ENCODE results near the gene EIF3L. TPM values are rescaled to one million over a fixed set of nuclear protein-coding genes. Genes with fewer than 3 reads are reported as not detected.

Gene EIF3L
- polyA plus RNA-seq, 3 donors = 209 to 503 (median 246) TPM

GRCh38 chr22:37820350-37820749 lies 28.9 kb upstream of the EIF3L start:
- no peak overlapping the region for H3K9ac ChIP-seq (ENCODE audit: insufficient read depth, low read length, poor library complexity, severe bottlenecking)
- H3K36me3 ChIP-seq (replicated peaks in 1 of 2; ENCODE audit: control insufficient read depth in 1 of 2, insufficient read depth in 2 of 2, low read length in 2 of 2) = no peaks in the 10 kb centered on the region
- H2AFZ ChIP-seq (ENCODE audit: insufficient read depth, low read depth, low read length, poor library complexity, severe bottlenecking) = no peak overlapping the region
- Mint-ChIP-seq H3K4me1 (peaks cover 23% of the 10 kb centered on the region), H3K36me3 (no peaks in the 10 kb centered on the region), H3K27me3 (ENCODE audit: low read depth in 3 of 3) (peaks cover 41 to 54% (median 41%) of the 10 kb centered on the region in 3 donors), H3K9me3 (peaks cover 0 to 7% (median 0%) of the 10 kb centered on the region in 7 donors), H3K4me3 (peak overlapping the region in 1 of 2 donors; percentile 74), H3K27ac (no peak overlapping the region)
- H3K4me3 ChIP-seq (replicated peaks in 1 of 3; ENCODE audit: low read depth in 2 of 3, low read length in 3 of 3) = no peak overlapping the region
- H3K4me1 ChIP-seq (ENCODE audit: control insufficient read depth in 1 of 2, insufficient read depth in 2 of 2, low read length in 2 of 2) = peaks cover 19 to 34% of the 10 kb centered on the region in 2 donors
- intact Hi-C loops (cut with micrococcal nuclease) = no loop called here
- H4K20me1 ChIP-seq (ENCODE audit: insufficient read depth, low read length) = no peaks in the 10 kb centered on the region
- no peak overlapping the region for H3K27ac ChIP-seq (ENCODE audit: low read depth in 1 of 2, low read length in 2 of 2)
- DNase-seq = no peak
- no peaks in the 10 kb centered on the region for H3K79me2 ChIP-seq (ENCODE audit: insufficient read depth, low read length)
- peaks cover 7 to 40% of the 10 kb centered on the region in 2 donors for H3K27me3 ChIP-seq (ENCODE audit: control insufficient read depth in 2 of 2, insufficient read depth in 2 of 2, low read length in 2 of 2)
- WGBS (ENCODE audit: insufficient coverage) = 95% methylated on average over 4 of the region's 5 CpGs
- H3K4me2 ChIP-seq (replicated peaks; ENCODE audit: extremely low read depth, low read length, poor library complexity, severe bottlenecking) = no peak overlapping the region
- no peaks in the 10 kb centered on the region for H3K9me3 ChIP-seq (replicated peaks in 1 of 2; ENCODE audit: control insufficient read depth in 1 of 2, insufficient read depth in 1 of 2, low read length in 2 of 2)
- no peak for TF ChIP-seq CTCF (IDR thresholded peaks at IDR 0.05)

- Mint-ChIP-seq H3K4me3 (peak overlapping the region in 1 of 2 donors; percentile 53), H3K9me3 (peaks cover 0 to 7% (median 0%) of the 10 kb centered on the region in 7 donors), H3K4me1 (peaks cover 23% of the 10 kb centered on the region), H3K27ac (no peak overlapping the region), H3K36me3 (no peaks in the 10 kb centered on the region), H3K27me3 (ENCODE audit: low read depth in 3 of 3) (peaks cover 40 to 59% (median 48%) of the 10 kb centered on the region in 3 donors)
- no peaks in the 10 kb centered on the region for H3K36me3 ChIP-seq (replicated peaks in 1 of 2; ENCODE audit: control insufficient read depth in 1 of 2, insufficient read depth in 2 of 2, low read length in 2 of 2)
- no peak overlapping the region for H3K27ac ChIP-seq (ENCODE audit: low read depth in 1 of 2, low read length in 2 of 2)
- H2AFZ ChIP-seq (ENCODE audit: insufficient read depth, low read depth, low read length, poor library complexity, severe bottlenecking) = no peak overlapping the region
- intact Hi-C loops (cut with micrococcal nuclease) = no loop called here
- WGBS (ENCODE audit: insufficient coverage) = 59% methylated on average over 5 of the region's 8 CpGs
- H3K79me2 ChIP-seq (ENCODE audit: insufficient read depth, low read length) = no peaks in the 10 kb centered on the region
- no peak for TF ChIP-seq CTCF (IDR thresholded peaks at IDR 0.05)
- H4K20me1 ChIP-seq (ENCODE audit: insufficient read depth, low read length) = no peaks in the 10 kb centered on the region
- H3K27me3 ChIP-seq (ENCODE audit: control insufficient read depth in 2 of 2, insufficient read depth in 2 of 2, low read length in 2 of 2) = peaks cover 7 to 40% of the 10 kb centered on the region in 2 donors
- H3K9ac ChIP-seq (ENCODE audit: insufficient read depth, low read length, poor library complexity, severe bottlenecking) = no peak overlapping the region
- no peak for DNase-seq
- peaks cover 19 to 37% of the 10 kb centered on the region in 2 donors for H3K4me1 ChIP-seq (ENCODE audit: control insufficient read depth in 1 of 2, insufficient read depth in 2 of 2, low read length in 2 of 2)
- no peaks in the 10 kb centered on the region for H3K9me3 ChIP-seq (replicated peaks in 1 of 2; ENCODE audit: control insufficient read depth in 1 of 2, insufficient read depth in 1 of 2, low read length in 2 of 2)
- H3K4me2 ChIP-seq (replicated peaks; ENCODE audit: extremely low read depth, low read length, poor library complexity, severe bottlenecking) = no peak overlapping the region
- H3K4me3 ChIP-seq (replicated peaks in 1 of 3; ENCODE audit: low read depth in 2 of 3, low read length in 3 of 3) = no peak overlapping the region
Measured at GRCh38 chr22:37822079-37822833, 27.0 kb upstream of the EIF3L start.
